Keratinocyte (primary cell): Measurements from ENCODE around the gene FEZF1. TPM values are rescaled to one million over a fixed set of nuclear protein-coding genes. Genes with fewer than 3 reads are reported as not detected.

Experiments used
- DNase-seq: peaks from one replicate; pipeline ENCODE4 v3.0.0-alpha.2; 2011; ENCODE audit warnings: low read depth, missing footprints, low spot score
- FAIRE-seq: peaks from 2 replicates; lab custom pipeline; 2011; peaks lifted over from hg19 to GRCh38; lab: Jason Lieb, UNC
- H2AFZ ChIP-seq: 2 replicates; pipeline ENCODE4 v1.6.0; 2012; ENCODE audit warnings: low read length, control low read depth, inconsistent platforms; ENCODE audit not compliant: control insufficient read depth
- H3K27ac ChIP-seq: 2 replicates; pipeline ENCODE4 v1.5.1; 2011; ENCODE audit warnings: low read length; ENCODE audit not compliant: control insufficient read depth, insufficient read depth
- H3K27me3 ChIP-seq: 3 replicates; pipeline ENCODE4 v1.6.0; 2011; ENCODE audit warnings: low read length; ENCODE audit not compliant: control insufficient read depth, insufficient read depth; ENCODE audit errors: extremely low read depth
- H3K36me3 ChIP-seq, 2 experiments: 2 replicates in 1 of 2; 3 replicates in 1 of 2; pipeline ENCODE4 v1.5.1; 2011; ENCODE audit warnings: low read length in 2 of 2, mild to moderate bottlenecking in 1 of 2; ENCODE audit not compliant: control insufficient read depth in 2 of 2, insufficient read depth in 2 of 2; ENCODE audit errors: extremely low read depth in 1 of 2
- H3K4me1 ChIP-seq: 3 replicates; pipeline ENCODE4 v1.5.1; 2011; ENCODE audit warnings: low read length; ENCODE audit not compliant: control insufficient read depth, insufficient read depth; ENCODE audit errors: extremely low read depth
- H3K4me2 ChIP-seq: 3 replicates; pipeline ENCODE4 v1.6.0; 2011; ENCODE audit warnings: low read depth, low read length; ENCODE audit not compliant: control insufficient read depth, insufficient read depth; ENCODE audit errors: extremely low read depth
- H3K4me3 ChIP-seq, 3 experiments: fragments of 200-600 bp in 1 of 3; sonication (generic) in 1 of 3; 2 replicates in 2 of 3; 3 replicates in 1 of 3; pipeline ENCODE4 v1.5.1; 2011 to 2016; ENCODE audit warnings: low read length in 3 of 3, mild to moderate bottlenecking in 3 of 3, control low read depth in 2 of 3, inconsistent platforms in 1 of 3, low read depth in 1 of 3, mixed read lengths in 1 of 3, mixed run types in 1 of 3, moderate library complexity in 1 of 3; ENCODE audit not compliant: control insufficient read depth in 2 of 3, insufficient read depth in 2 of 3; ENCODE audit errors: extremely low read depth in 1 of 3
- H3K79me2 ChIP-seq: 2 replicates; pipeline ENCODE4 v1.6.0; 2012; ENCODE audit warnings: low read length; ENCODE audit not compliant: control insufficient read depth, insufficient read depth
- H3K9ac ChIP-seq: 3 replicates; pipeline ENCODE4 v1.6.0; 2011; ENCODE audit warnings: low read length; ENCODE audit not compliant: control insufficient read depth, insufficient read depth; ENCODE audit errors: extremely low read depth
- H3K9me1 ChIP-seq: 3 replicates; pipeline ENCODE4 v1.6.0; 2011; ENCODE audit warnings: low read length; ENCODE audit not compliant: control insufficient read depth, insufficient read depth; ENCODE audit errors: extremely low read depth
- H3K9me3 ChIP-seq: 2 replicates; pipeline ENCODE4 v1.5.1; 2012; ENCODE audit warnings: low read depth, low read length; ENCODE audit not compliant: control insufficient read depth
- H4K20me1 ChIP-seq: 3 replicates; pipeline ENCODE4 v1.6.0; 2011; ENCODE audit warnings: low read length; ENCODE audit not compliant: control insufficient read depth, insufficient read depth; ENCODE audit errors: extremely low read depth
- CTCF ChIP-seq, 3 experiments: IDR thresholded peaks in 1 of 3; conservative IDR thresholded peaks in 1 of 3; optimal IDR thresholded peaks in 1 of 3; 2 replicates in 2 of 3; 3 replicates in 1 of 3; pipeline versions ENCODE3 to v1.5.1; 2011; ENCODE audit warnings: low read length in 3 of 3, mild to moderate bottlenecking in 3 of 3, moderate library complexity in 2 of 3, control low read depth in 1 of 3, inconsistent platforms in 1 of 3; ENCODE audit not compliant: insufficient read depth in 2 of 3; ENCODE audit errors: extremely low read depth in 1 of 3
- EZH2 ChIP-seq: IDR thresholded peaks from one replicate; pipeline ENCODE4 v1.6.1; 2012; ENCODE audit warnings: inconsistent platforms, mild to moderate bottlenecking, low read length, moderate library complexity
- dilution Hi-C: fragments of 300-500 bp; cut with MboI; formaldehyde crosslinking; loops from one replicate; pipeline ENCODE4 v1.7.0; 2020; ENCODE audit warnings: low sequenced_read_pairs; ENCODE audit not compliant: extremely low pct_ligation_motif_present
- polyA plus RNA-seq, 5 experiments: library from polyadenylated mRNA; depleted of rRNA in 3 of 5; stranded (reverse) in 3 of 5; stranded (forward) in 1 of 5; unstranded in 1 of 5; fragments of >200 nt; gene quantifications; 1 replicate in 1 of 5; 2 replicates in 3 of 5; 3 replicates in 1 of 5; pipeline versions ENCODE4 v1.2.1 to v1.2.3, GENCODE V29; 2011 to 2012; ENCODE audit warnings: missing spikeins in 2 of 5, low read depth in 1 of 5, low replicate concordance in 1 of 5

The FEZF1 gene
- polyA plus RNA-seq, 1 donor (not counting 4 experiments of a cell fraction or from before 2014, with no cell fraction given): not detected

DNA sequence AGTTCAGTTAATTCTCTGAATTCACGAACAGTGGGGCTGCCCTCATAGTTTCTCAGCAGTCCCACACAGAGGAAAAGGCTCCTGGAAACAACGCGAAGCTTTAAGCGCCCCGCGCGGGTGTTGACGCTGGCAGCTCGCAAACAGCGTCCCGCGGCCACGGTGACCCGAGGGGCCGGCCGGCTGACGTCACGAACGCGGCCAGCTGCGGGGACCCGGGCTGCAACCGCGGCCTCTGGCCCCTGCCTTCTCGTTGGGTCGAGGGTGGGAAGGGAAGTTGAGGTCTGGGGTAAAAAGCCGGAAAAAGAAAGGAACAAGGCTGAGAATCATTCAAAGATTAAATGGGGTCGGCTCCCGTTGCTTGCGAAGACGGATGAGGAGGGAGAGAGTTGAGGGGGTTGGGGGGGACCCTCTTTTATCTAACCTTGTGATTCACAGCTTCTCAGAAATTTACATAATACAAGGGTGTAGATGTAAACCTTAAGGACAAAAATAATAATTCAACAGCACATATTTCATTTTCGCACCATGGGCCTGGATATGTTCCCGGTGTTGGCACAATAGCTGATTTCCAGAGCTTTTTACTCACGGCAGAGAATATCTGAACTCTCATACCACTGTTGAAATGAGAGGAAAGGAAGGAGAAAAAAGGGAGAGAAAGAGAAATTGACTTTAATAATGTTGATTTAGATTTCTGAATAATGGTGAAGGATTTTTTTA is 7.3 kb upstream of the FEZF1 start:
- DNase-seq (no peak), FAIRE-seq (no peak)
- Histone ChIP-seq H3K9me3 (no peaks in the 10 kb centered on the region), H4K20me1 (no peaks in the 10 kb centered on the region), H3K27ac (no peak overlapping the region), H3K79me2 (no peaks in the 10 kb centered on the region), H3K4me3 (no peak overlapping the region), H3K9me1 (no peaks in the 10 kb centered on the region), H2AFZ (no peak overlapping the region), H3K4me1 (no peaks in the 10 kb centered on the region), H3K36me3 (no peaks in the 10 kb centered on the region), H3K9ac (no peak overlapping the region), H3K4me2 (no peak overlapping the region), H3K27me3 (peaks cover 91% of the 10 kb centered on the region)
- TF ChIP-seq CTCF (optimal IDR thresholded peaks at IDR 0.05 in 1 of 3, IDR thresholded peaks at IDR 0.05 in 1 of 3, conservative IDR thresholded peaks at IDR 0.05 in 1 of 3; ENCODE audit: extremely low read depth in 1 of 3, insufficient read depth in 2 of 3, low read length in 3 of 3): no peak
- TF ChIP-seq EZH2: peak; percentile 1
- dilution Hi-C loops: no loop called here

DNA sequence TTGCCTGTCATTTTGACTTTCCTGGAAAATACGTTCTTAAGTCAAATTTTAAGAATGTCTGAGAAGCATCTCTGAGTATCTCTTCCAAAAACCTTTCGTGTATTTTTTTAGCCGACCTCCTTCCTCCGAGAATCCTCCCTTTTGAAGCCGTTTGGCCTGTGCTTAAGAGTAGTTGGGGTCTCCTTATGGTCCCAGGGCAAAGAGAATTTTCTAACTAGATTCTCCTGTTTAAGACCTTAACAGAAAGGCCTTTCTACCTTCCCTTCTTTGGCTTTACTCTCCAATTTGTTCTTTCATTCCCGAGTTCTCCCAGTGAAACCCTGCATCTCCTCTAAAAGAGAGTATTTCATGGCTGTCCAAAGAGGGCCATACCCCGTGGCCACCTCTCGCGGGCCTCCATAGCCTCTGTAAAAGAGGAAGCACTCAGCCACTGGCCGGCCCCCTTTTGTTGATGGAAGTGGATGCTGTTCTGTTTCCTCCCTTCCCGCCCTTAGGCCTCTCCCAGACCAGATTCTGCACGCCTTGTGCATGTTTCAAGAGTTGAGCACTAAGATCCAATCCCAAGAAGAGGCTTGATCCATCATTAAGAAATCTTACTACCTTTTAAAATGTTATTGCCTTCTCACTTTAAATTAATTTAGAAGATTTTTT is 6.6 kb upstream of the FEZF1 start:
- Histone ChIP-seq H3K27me3 (peaks cover 91% of the 10 kb centered on the region), H3K9me1 (no peaks in the 10 kb centered on the region), H3K27ac (no peak overlapping the region), H3K36me3 (no peaks in the 10 kb centered on the region), H4K20me1 (no peaks in the 10 kb centered on the region), H3K79me2 (no peaks in the 10 kb centered on the region), H3K9ac (no peak overlapping the region), H3K9me3 (no peaks in the 10 kb centered on the region), H3K4me1 (no peaks in the 10 kb centered on the region), H2AFZ (no peak overlapping the region), H3K4me2 (no peak overlapping the region), H3K4me3 (no peak overlapping the region)
- FAIRE-seq: no peak
- dilution Hi-C loops: no loop called here
- TF ChIP-seq EZH2 (peak; percentile 27), CTCF (optimal IDR thresholded peaks at IDR 0.05 in 1 of 3, IDR thresholded peaks at IDR 0.05 in 1 of 3, conservative IDR thresholded peaks at IDR 0.05 in 1 of 3; ENCODE audit: extremely low read depth in 1 of 3, insufficient read depth in 2 of 3, low read length in 3 of 3) (no peak)
- DNase-seq: no peak
